CD4-positive, alpha-beta memory T cell (primary cell): ENCODE measurements around the gene HOXA10. TPM values are rescaled to one million over a fixed set of nuclear protein-coding genes. Genes with fewer than 3 reads are reported as not detected.

Experiments used
- CTCF ChIA-PET: fragments of 350-600 bp; sonication (Branson Sonifier 250); formaldehyde crosslinking; loops from one replicate; lab custom pipeline; 2021; ENCODE audit warnings: inconsistent platforms; ENCODE audit not compliant: partially characterized antibody; lab: Charles Lee
- POLR2A ChIA-PET: fragments of 350-600 bp; sonication (Branson Sonifier 250); formaldehyde crosslinking; loops from one replicate; lab custom pipeline; 2021; ENCODE audit not compliant: partially characterized antibody; lab: Charles Lee
- DNase-seq, 5 donors: peaks; one replicate each; pipeline versions ENCODE4 v3.0.0 to v3.0.0-alpha.2; 2020 to 2022; ENCODE audit warnings: mixed read lengths in 1 of 5
- H3K27ac ChIP-seq: one replicate; pipeline ENCODE4 v1.7.0; 2013; ENCODE audit warnings: low read depth, low read length
- H3K27me3 ChIP-seq: 2 replicates; pipeline ENCODE4 v1.7.0; 2013; ENCODE audit warnings: mild to moderate bottlenecking, low read length, moderate library complexity; ENCODE audit not compliant: insufficient read depth
- H3K36me3 ChIP-seq: 2 replicates; pipeline ENCODE4 v1.7.0; 2013; ENCODE audit warnings: mild to moderate bottlenecking, low read length, moderate library complexity; ENCODE audit not compliant: insufficient read depth
- H3K4me1 ChIP-seq: 2 replicates; pipeline ENCODE4 v1.7.0; 2013; ENCODE audit warnings: mild to moderate bottlenecking, low read length, moderate library complexity; ENCODE audit not compliant: insufficient read depth
- H3K4me3 ChIP-seq, 2 donors: one replicate each; pipeline ENCODE4 v1.7.0; 2013; ENCODE audit warnings: low read length in 2 of 2, mild to moderate bottlenecking in 1 of 2
- H3K9me3 ChIP-seq, 2 donors: one replicate each; pipeline ENCODE4 v1.7.0; 2013; ENCODE audit warnings: low read length in 2 of 2, control low read depth in 1 of 2; ENCODE audit not compliant: control insufficient read depth in 1 of 2
- H3K27ac Mint-ChIP-seq, 7 donors: one replicate each; pipeline ENCODE4 v1.8.0; 2020 to 2021; ENCODE audit warnings: mixed read lengths in 7 of 7, mild to moderate bottlenecking in 6 of 7, inconsistent platforms in 3 of 7, moderate library complexity in 3 of 7
- H3K27me3 Mint-ChIP-seq, 2 donors: one replicate each; pipeline ENCODE4 v1.8.0; 2020 to 2021; ENCODE audit warnings: mixed read lengths in 2 of 2
- H3K36me3 Mint-ChIP-seq, 2 donors: one replicate each; pipeline ENCODE4 v1.8.0; 2020 to 2021; ENCODE audit warnings: mixed read lengths in 2 of 2, inconsistent platforms in 1 of 2, mild to moderate bottlenecking in 1 of 2
- H3K4me1 Mint-ChIP-seq, 4 donors: one replicate each; pipeline ENCODE4 v1.8.0; 2020 to 2021; ENCODE audit warnings: mixed read lengths in 4 of 4, mild to moderate bottlenecking in 1 of 4
- H3K4me3 Mint-ChIP-seq, 8 donors: one replicate each; pipeline ENCODE4 v1.8.0; 2020 to 2021; ENCODE audit warnings: mixed read lengths in 8 of 8, mild to moderate bottlenecking in 7 of 8, moderate library complexity in 6 of 8, inconsistent platforms in 3 of 8
- H3K9me3 Mint-ChIP-seq, 8 donors: one replicate each; pipeline ENCODE4 v1.8.0; 2020 to 2021; ENCODE audit warnings: mixed read lengths in 8 of 8, mild to moderate bottlenecking in 5 of 8, inconsistent platforms in 3 of 8, moderate library complexity in 1 of 8
- intact Hi-C: fragments of 100-400 bp; cut with micrococcal nuclease; formaldehyde crosslinking; loops from one replicate; pipeline ENCODE4 v1.15.1; 2023
- polyA plus RNA-seq, 2 donors: library from polyadenylated mRNA; unstranded; fragments of 300-500 nt; fragmentation: Illumina TruSeq; gene quantifications; one replicate each; pipeline ENCODE4 v1.2.3, GENCODE V29; 2021
- total RNA-seq, 2 experiments: library from RNA; stranded (reverse); gene quantifications; one replicate each; pipeline ENCODE4 v1.2.3, GENCODE V29; 2021

HOXA10 gene
- total and polyA plus RNA-seq, 4 experiments from 2014 or later: not detected

DNA sequence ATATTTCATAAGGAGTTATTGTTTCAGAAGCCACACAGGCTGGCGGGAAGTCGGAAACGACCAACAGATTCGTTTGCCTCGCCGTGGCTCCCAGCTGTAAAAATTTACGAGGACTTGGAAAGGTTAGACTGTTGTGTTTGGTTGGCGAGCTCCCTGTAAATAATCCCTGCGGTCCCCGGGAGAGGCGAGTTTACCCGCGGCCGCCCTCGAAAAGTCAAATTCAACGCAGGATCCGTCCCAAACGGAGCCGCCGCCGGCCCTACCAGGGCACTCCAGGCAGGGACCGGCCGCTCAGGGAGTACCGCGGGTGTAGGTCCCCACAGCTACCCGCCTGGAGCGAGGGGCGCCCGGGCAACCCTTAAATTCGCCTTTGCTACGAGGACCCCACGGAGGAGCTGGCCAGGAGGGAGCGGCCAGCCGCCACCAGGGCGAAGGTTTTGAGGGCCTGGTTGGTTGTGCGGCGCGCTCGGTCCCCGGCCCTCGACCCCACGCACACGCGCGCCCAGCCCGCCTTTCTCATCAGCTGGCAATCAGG, 8.1 kb downstream of the HOXA10 start:
- H3K4me1 ChIP-seq: peaks cover 35% of the 10 kb centered on the region
- peak overlapping the region in 5 of 7 donors; percentile 8 to 92 (median 80) for H3K27ac Mint-ChIP-seq
- no peaks in the 10 kb centered on the region for H3K36me3 Mint-ChIP-seq

DNA sequence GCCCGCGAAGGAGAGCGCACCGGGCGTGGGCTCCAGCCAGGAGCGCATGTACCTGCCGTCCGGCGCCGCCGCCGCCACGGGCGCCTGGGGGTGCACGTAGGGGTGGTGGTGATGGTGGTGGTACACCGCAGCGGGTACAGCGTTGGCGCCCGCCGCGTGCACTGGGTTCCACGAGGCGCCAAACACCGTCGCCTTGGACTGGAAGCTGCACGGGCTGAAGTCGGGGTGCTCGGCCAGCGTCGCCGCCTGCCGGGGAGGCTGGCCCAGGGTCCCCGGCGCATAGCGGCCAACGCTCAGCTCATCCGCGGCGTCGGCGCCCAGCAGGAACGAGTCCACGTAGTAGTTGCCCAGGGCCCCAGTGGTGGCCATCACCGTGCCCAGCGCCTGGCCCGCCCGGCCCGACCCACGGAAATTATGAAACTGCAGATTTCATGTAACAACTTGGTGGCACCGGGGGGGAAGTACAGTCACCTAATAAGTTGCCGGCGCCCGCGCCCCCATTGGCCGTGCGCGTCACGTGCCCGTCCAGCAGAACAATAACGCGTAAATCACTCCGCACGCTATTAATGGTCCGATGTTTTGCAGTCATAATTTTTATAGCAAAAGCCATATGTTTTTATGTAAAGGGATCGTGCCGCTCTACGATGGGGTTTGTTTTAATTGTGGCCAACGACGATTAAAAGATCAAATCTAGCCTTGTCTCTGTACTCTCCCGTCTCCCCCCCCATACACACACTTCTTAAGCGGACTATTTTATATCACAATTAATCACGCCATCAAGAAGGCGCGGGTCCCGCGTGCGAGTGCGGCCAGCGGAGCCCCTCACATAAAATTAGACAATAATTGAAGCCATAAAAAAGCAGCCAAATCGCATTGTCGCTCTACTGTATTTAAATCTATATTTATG, 8.8 kb downstream of the HOXA10 start, which contains the start of gene HOXA9:
TSS of gene HOXA9 (minus strand) at position 449 of the 907 bp plus-strand sequence. CDS start at position 369, 80 bp downstream.
- peak in 1 of 5 donors; percentile 24 for DNase-seq

More for the DNA sequence above, 8.1 kb downstream of the HOXA10 start:
- Histone ChIP-seq H3K27ac (no peak overlapping the region), H3K9me3 (no peaks in the 10 kb centered on the region), H3K27me3 (peaks cover 84% of the 10 kb centered on the region), H3K4me3 (no peak overlapping the region), H3K36me3 (no peaks in the 10 kb centered on the region)
- CTCF ChIA-PET: interaction anchor here (1.0 to 2.1 kb wide), 6 partner anchors 11 to 1304 kb away, joined by 3 to 5 read pairs (median 4); no protein-coding TSS in a partner anchor
- peaks cover 14 to 33% (median 20%) of the 10 kb centered on the region in 4 donors for H3K4me1 Mint-ChIP-seq
- H3K27me3 Mint-ChIP-seq: peaks cover 51 to 62% of the 10 kb centered on the region in 2 donors
- H3K4me3 Mint-ChIP-seq: peak overlapping the region; percentile 26 to 74 (median 60)
- peaks cover 0 to 50% (median 5%) of the 10 kb centered on the region in 8 donors for H3K9me3 Mint-ChIP-seq
- peak in 1 of 5 donors; percentile 29 for DNase-seq
- intact Hi-C loops: loop anchor here (5.0 to 10.0 kb wide), 4 partner anchors 661 to 1304 kb away; partner anchors contain the start of gene SNX10
- POLR2A ChIA-PET: interaction anchor here (1.0 to 1.9 kb wide), 4 partner anchors 11 to 24 kb away, joined by 3 to 5 read pairs (median 4); no protein-coding TSS in a partner anchor

DNA sequence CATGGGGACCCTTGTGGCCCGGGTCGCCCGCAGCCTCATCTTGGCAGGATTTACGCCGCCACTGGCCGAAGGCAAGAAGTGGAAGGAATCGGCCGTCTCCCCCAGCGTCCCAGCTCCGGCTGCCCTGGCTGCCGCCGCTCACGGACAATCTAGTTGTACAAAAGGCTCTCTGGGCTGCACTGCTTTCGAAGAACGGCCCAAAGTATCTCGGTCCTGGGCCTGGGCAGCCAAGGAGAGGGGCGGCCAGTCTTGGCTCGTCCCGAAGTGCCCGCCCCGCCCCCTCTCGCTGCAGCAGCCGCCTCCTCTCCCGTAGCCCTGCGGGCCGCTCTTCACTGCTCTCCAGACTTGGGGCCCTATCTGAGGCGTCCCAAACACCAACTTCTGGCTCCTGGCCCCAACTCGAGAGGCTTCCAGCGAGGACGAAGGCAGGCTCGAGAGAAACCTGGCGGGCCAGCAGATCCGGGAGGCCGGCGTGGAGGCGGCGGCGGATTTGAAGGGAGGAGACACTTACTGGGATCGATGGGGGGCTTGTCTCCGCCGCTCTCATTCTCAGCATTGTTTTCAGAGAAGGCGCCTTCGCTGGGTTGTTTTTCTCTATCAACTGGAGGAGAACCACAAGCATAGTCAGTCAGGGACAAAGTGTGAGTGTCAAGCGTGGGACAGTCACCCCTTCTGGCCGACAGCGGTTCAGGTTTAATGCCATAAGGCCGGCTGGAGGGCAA, 9.6 kb downstream of the HOXA10 start:
- peak overlapping the region in 5 of 7 donors; percentile 25 to 92 (median 89) for H3K27ac Mint-ChIP-seq
- H3K9me3 Mint-ChIP-seq: peaks cover 0 to 49% (median 5%) of the 10 kb centered on the region in 8 donors
- Histone ChIP-seq H3K4me3 (no peak overlapping the region), H3K36me3 (no peaks in the 10 kb centered on the region), H3K27ac (no peak overlapping the region), H3K9me3 (no peaks in the 10 kb centered on the region), H3K27me3 (peaks cover 83% of the 10 kb centered on the region), H3K4me1 (peaks cover 46% of the 10 kb centered on the region)
- peaks cover 52 to 66% of the 10 kb centered on the region in 2 donors for H3K27me3 Mint-ChIP-seq
- DNase-seq: no peak
- peaks cover 14 to 44% (median 25%) of the 10 kb centered on the region in 4 donors for H3K4me1 Mint-ChIP-seq
- CTCF ChIA-PET: no interaction called here
- POLR2A ChIA-PET: interaction anchor here (1.9 kb wide), 1 partner anchor 26 kb away, joined by 5 read pairs; no protein-coding TSS in a partner anchor
- intact Hi-C loops: loop anchor here (5.0 to 10.0 kb wide), 6 partner anchors 67 to 1312 kb away; partner anchors contain the start of genes HOXA1 and SNX10
- H3K4me3 Mint-ChIP-seq: peak overlapping the region in 6 of 8 donors; percentile 25 to 73 (median 51)
- no peaks in the 10 kb centered on the region for H3K36me3 Mint-ChIP-seq

More for the DNA sequence above, 8.8 kb downstream of the HOXA10 start, which contains the start of gene HOXA9:
- peaks cover 80% of the 10 kb centered on the region for H3K27me3 ChIP-seq
- no peaks in the 10 kb centered on the region for H3K36me3 ChIP-seq
- no peaks in the 10 kb centered on the region for H3K36me3 Mint-ChIP-seq
- no peaks in the 10 kb centered on the region for H3K9me3 ChIP-seq
- H3K27ac ChIP-seq: no peak within 1 kb of the TSS
- H3K4me1 ChIP-seq: peaks cover 43% of the 10 kb centered on the region
- H3K4me1 Mint-ChIP-seq: peaks cover 14 to 36% (median 21%) of the 10 kb centered on the region in 4 donors
- H3K4me3 ChIP-seq: no peak within 1 kb of the TSS
- POLR2A ChIA-PET: interaction anchor here (1.4 to 1.9 kb wide), 2 partner anchors 16 to 25 kb away, joined by 3 to 5 read pairs; no protein-coding TSS in a partner anchor
- peaks cover 0 to 49% (median 5%) of the 10 kb centered on the region in 8 donors for H3K9me3 Mint-ChIP-seq
- CTCF ChIA-PET: interaction anchor here (1.0 to 2.1 kb wide), 5 partner anchors 12 to 1303 kb away, joined by 3 to 5 read pairs (median 3); no protein-coding TSS in a partner anchor
- H3K27me3 Mint-ChIP-seq: peaks cover 49 to 60% of the 10 kb centered on the region in 2 donors
- H3K4me3 Mint-ChIP-seq: peak within 1 kb of the TSS; percentile 47 to 74 (median 65)
- intact Hi-C loops: loop anchor here (5.0 to 10.0 kb wide), 4 partner anchors 661 to 1303 kb away; partner anchors contain the start of gene SNX10
- H3K27ac Mint-ChIP-seq: peak within 1 kb of the TSS in 5 of 7 donors; percentile 80 to 92 (median 89)

- H3K4me1 Mint-ChIP-seq: peaks cover 14 to 44% (median 24%) of the 10 kb centered on the region in 4 donors
- Histone ChIP-seq H3K4me3 (no peak overlapping the region), H3K36me3 (no peaks in the 10 kb centered on the region), H3K27ac (no peak overlapping the region), H3K9me3 (no peaks in the 10 kb centered on the region), H3K4me1 (peaks cover 45% of the 10 kb centered on the region), H3K27me3 (peaks cover 85% of the 10 kb centered on the region)
- peak overlapping the region in 2 of 8 donors; percentile 26 to 32 for H3K4me3 Mint-ChIP-seq
- peaks cover 0 to 50% (median 5%) of the 10 kb centered on the region in 8 donors for H3K9me3 Mint-ChIP-seq
- H3K27me3 Mint-ChIP-seq: peaks cover 53 to 69% of the 10 kb centered on the region in 2 donors
- POLR2A ChIA-PET: no interaction called here
- H3K27ac Mint-ChIP-seq: peak overlapping the region in 4 of 7 donors; percentile 19 to 92 (median 80)
- intact Hi-C loops: loop anchor here (5.0 to 10.0 kb wide), 5 partner anchors 67 to 1312 kb away; partner anchors contain the start of genes HOXA1 and SNX10
- no peak for DNase-seq
- no peaks in the 10 kb centered on the region for H3K36me3 Mint-ChIP-seq
- CTCF ChIA-PET: interaction anchor here (1.7 kb wide), 1 partner anchor 15 kb away, joined by 8 read pairs; no protein-coding TSS in a partner anchor
Measured at GRCh38 chr7:27164045-27164366, 10.1 kb downstream of the HOXA10 start.

DNA sequence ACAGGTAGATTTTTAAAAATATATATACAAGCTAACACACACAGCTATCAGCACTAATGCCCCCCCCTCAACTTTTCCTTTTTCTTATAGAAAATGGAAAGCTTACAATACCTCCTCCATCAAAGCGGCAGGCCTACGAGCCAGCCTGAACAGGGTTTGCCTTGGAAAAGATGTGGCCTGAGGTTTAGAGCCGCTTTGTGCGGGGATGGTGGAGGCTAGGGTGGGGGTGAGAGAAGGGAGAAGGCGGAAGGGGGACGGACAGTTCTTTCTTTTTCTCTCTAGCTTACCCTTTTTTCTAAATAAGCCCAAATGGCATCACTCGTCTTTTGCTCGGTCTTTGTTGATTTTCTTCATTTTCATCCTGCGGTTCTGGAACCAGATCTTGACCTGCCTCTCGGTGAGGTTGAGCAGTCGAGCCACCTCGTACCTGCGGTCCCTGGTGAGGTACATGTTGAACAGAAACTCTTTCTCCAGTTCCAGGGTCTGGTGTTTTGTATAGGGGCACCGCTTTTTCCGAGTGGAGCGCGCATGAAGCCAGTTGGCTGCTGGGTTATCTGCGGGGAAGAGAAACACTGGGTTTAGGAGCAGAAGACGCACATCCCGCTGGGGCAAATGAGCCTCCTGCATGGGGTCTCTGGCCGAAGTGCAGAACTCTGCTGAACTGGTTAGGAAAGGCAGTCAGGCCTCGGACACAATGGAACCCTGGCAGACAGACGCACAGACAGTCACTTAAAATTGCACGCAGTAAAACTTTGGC, 10.7 kb downstream of the HOXA10 start:
- ChIA-PET CTCF (interaction anchor here (1.0 to 3.6 kb wide), 12 partner anchors 13 to 1312 kb away, joined by 3 to 66 read pairs (median 7); partner anchors contain the start of gene HOXA3), POLR2A (no interaction called here)
- Histone ChIP-seq H3K27me3 (peaks cover 85% of the 10 kb centered on the region), H3K4me1 (peaks cover 40% of the 10 kb centered on the region), H3K27ac (no peak overlapping the region), H3K36me3 (no peaks in the 10 kb centered on the region), H3K4me3 (no peak overlapping the region), H3K9me3 (no peaks in the 10 kb centered on the region)
- no peaks in the 10 kb centered on the region for H3K36me3 Mint-ChIP-seq
- peak overlapping the region in 5 of 7 donors; percentile 2 to 89 (median 20) for H3K27ac Mint-ChIP-seq
- peak overlapping the region in 2 of 8 donors; percentile 13 to 32 for H3K4me3 Mint-ChIP-seq
- intact Hi-C loops: loop anchor here (5.0 to 10.0 kb wide), 5 partner anchors 66 to 1311 kb away; partner anchors contain the start of genes HOXA1 and SNX10
- H3K9me3 Mint-ChIP-seq: peaks cover 0 to 49% (median 3%) of the 10 kb centered on the region in 8 donors
- DNase-seq: no peak
- H3K27me3 Mint-ChIP-seq: peaks cover 51 to 69% of the 10 kb centered on the region in 2 donors
- H3K4me1 Mint-ChIP-seq: peaks cover 13 to 44% (median 22%) of the 10 kb centered on the region in 4 donors
